ENCODE measurements around the gene CDC123. TPM values are rescaled to one million over a fixed set of nuclear protein-coding genes. Genes with fewer than 3 reads are reported as not detected.

Gene CDC123
- total RNA-seq (ENCODE audit: low replicate concordance) = 168 and 328 TPM in 2 replicates

GRCh38 chr10:12195603-12196506 lies at the start of gene CDC123, which contains the start of gene NUDT5:
CDC123 (plus strand) TSS chr10:12196188; CDS start chr10:12196246, 58 bp downstream.
NUDT5 (minus strand) TSS chr10:12195891; CDS start chr10:12186291, 9,600 bp downstream.

Other genes starting within 250 kb of the CDC123 start
- gene UPF2, start 153.4 kb upstream of the CDC123 start, total RNA-seq (ENCODE audit: low replicate concordance) = 7.3 and 11.6 TPM in 2 replicates
- 19.9 and 29.5 TPM in 2 replicates for gene DHTKD1, start 127.2 kb upstream of the CDC123 start, total RNA-seq (ENCODE audit: low replicate concordance)
- gene SEC61A2, start 66.5 kb upstream of the CDC123 start, total RNA-seq (ENCODE audit: low replicate concordance) = 2.8 and 4.1 TPM in 2 replicates
- 37.2 and 48.0 TPM in 2 replicates for gene NUDT5, start 297 bp upstream of the CDC123 start, total RNA-seq (ENCODE audit: low replicate concordance)
- gene CAMK1D, start 153.4 kb downstream of the CDC123 start, total RNA-seq (ENCODE audit: low replicate concordance) = 2.3 and 5.6 TPM in 2 replicates

Measured in smooth muscle cell of the coronary artery (primary cell).